GM12801 (cell line): ENCODE results near the gene LDLRAD4.

Experiments used
- TF ChIP-seq, protein P1 (sequence below): IDR thresholded peaks from one replicate; pipeline ENCODE4 v1.5.1; 2011; ENCODE audit warnings: control low read depth; ENCODE audit not compliant: insufficient read length; ENCODE audit errors: extremely low read depth

LDLRAD4 gene

DNA sequence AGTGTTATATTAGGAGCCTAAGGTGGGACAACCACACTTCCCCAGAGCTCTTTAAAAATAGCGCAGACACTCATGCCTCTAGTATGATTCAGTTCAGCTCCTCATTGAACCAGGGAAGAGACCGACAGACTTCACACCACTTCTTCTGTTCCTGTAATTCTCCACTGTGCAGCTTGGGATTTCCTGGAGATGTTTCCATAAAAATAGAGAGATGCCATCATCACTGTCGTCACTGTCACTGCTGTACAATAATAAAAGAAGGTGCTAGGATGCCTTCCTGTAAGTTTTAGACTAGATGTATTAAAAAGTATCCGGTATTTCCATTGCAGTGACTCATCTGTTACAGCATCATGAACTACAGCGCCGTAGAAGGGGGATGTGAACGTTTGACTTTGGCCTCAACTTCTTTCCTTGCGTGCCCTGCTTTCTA is 396.9 kb downstream of the LDLRAD4 start:
- TF ChIP-seq, protein P1, sequence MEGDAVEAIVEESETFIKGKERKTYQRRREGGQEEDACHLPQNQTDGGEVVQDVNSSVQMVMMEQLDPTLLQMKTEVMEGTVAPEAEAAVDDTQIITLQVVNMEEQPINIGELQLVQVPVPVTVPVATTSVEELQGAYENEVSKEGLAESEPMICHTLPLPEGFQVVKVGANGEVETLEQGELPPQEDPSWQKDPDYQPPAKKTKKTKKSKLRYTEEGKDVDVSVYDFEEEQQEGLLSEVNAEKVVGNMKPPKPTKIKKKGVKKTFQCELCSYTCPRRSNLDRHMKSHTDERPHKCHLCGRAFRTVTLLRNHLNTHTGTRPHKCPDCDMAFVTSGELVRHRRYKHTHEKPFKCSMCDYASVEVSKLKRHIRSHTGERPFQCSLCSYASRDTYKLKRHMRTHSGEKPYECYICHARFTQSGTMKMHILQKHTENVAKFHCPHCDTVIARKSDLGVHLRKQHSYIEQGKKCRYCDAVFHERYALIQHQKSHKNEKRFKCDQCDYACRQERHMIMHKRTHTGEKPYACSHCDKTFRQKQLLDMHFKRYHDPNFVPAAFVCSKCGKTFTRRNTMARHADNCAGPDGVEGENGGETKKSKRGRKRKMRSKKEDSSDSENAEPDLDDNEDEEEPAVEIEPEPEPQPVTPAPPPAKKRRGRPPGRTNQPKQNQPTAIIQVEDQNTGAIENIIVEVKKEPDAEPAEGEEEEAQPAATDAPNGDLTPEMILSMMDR: no peak

GRCh38 chr18:13616041-13616440 is 397.5 kb downstream of the LDLRAD4 start:
- TF ChIP-seq, protein P1: no peak

- TF ChIP-seq, protein P1: no peak
These were observed 398.0 kb downstream of the LDLRAD4 start for GRCh38 chr18:13616525-13617035.

DNA sequence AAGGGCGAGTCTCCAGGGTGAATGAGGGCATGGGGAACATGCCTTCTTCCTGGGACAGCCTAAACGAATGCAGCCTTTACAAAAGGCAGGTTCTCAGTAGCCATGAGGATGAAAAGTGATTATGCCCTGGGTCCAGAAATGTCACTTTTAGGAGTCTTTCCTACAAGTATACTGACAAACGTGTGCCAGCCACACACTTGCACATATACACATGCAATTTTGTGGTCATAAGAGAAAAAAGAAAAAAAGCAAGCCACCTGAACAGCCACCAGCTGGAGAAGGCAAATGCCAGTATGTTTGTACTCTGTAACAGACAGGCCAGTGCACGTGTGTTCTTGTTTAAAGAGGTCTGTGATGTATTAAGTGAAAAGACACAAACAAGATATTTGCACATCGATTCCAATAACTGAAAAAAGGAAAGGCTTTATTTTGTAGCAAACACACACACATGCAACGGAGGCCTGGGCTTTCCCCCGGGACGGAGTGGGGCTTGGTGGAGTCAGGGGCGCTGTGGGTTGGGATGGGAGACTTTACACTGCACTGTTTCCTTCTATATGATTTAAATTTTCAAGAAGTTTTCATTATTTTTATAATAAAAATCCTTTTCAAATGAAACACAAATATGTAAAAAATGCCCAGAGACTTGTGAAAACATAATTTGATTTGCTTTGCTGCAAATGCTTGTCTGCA is 399.4 kb downstream of the LDLRAD4 start:
- TF ChIP-seq, protein P1: no peak

- TF ChIP-seq, protein P1: no peak
These were observed 400.3 kb downstream of the LDLRAD4 start for GRCh38 chr18:13618760-13619438.

DNA sequence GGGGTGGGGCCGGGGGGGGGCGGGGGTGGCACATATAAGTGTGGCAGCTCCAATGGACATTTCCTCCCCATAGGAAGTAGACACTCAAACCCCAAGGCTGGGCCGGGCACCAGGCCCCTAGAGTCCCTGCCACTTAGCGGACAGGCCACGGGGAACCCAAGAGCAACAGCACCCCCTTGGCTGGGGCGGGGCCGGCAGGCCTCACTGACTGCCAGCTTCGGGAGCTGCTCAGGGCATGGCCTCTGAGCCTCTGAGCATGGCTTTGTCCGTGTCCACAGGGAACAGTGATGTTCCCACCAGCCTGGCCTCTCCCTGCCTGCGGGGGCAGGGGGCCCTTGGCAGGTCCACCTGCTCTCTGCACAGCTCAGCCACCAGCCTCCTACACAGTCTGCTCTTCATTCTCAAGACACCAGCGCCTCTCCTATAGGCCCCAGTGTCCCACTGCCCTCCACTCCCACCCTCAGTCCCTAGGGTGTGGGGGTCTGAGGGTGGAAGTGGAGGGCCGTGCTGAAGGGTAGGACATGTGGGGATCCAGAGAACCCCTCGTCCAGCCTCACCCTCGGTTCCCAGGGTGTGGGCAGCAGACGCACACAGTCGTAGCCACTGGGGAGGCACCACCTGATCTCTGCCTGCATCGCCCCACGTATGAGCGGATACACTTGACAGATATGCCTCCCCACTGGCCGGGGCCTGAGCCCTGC is 401.1 kb downstream of the LDLRAD4 start:
- TF ChIP-seq, protein P1: no peak

- TF ChIP-seq, protein P1: no peak
These were observed 401.7 kb downstream of the LDLRAD4 start for GRCh38 chr18:13620206-13620672.
